HepG2 (cell line): Measurements from ENCODE around the gene OARD1. TPM values are rescaled to one million over a fixed set of nuclear protein-coding genes. Genes with fewer than 3 reads are reported as not detected.

ENCODE experiments used
- ATAC-seq: fragments of 200-7000 bp; cut with Tn5 transposase; 3 replicates; pipeline ENCODE4 v1.9.1; 2020; ENCODE audit warnings: mild to moderate bottlenecking, moderate library complexity
- BruUV-seq: library from RNA; stranded (reverse); fragments of 400-500 nt; replicated peaks from 2 replicates; lab custom pipeline; 2021; lab: Mats Ljungman, UMichigan
- CTCF ChIA-PET: fragments of 300-600 bp; formaldehyde crosslinking; extraction: SDS; loops from one replicate; lab custom pipeline; 2021; ENCODE audit warnings: low total read pairs, inconsistent platforms, low intra/inter-chr PET ratio; lab: Yijun Ruan, JAX
- POLR2A ChIA-PET: fragments of 350-600 bp; sonication (Branson Sonifier 250); formaldehyde crosslinking; loops from one replicate; lab custom pipeline; 2020; ENCODE audit warnings: antibody characterized with exemption, inconsistent platforms; lab: Yijun Ruan, JAX
- DNase-seq: peaks from one replicate; pipeline ENCODE4 v3.0.0-alpha.2; 2015; ENCODE audit warnings: low spot score
- FAIRE-seq: peaks from 3 replicates; lab custom pipeline; 2011; peaks lifted over from hg19 to GRCh38; lab: Jason Lieb, UNC
- H2AFZ ChIP-seq: one replicate; pipeline ENCODE4 v1.6.1; 2011; ENCODE audit warnings: low read length, inconsistent platforms
- H3K27ac ChIP-seq: fragments of 300-600 bp; 3 replicates; pipeline ENCODE4 v1.8.0; 2011; ENCODE audit warnings: mixed run types, mild to moderate bottlenecking, mixed read lengths, low read length, inconsistent platforms; ENCODE audit not compliant: insufficient read depth; ENCODE audit errors: extremely low read length
- H3K27me3 ChIP-seq, 2 experiments: fragments of 200-600 bp in 1 of 2; 2 replicates in 1 of 2; 3 replicates in 1 of 2; pipeline versions ENCODE4 v1.6.0 to v1.8.0; 2011; ENCODE audit warnings: low read length in 2 of 2, mild to moderate bottlenecking in 2 of 2, moderate library complexity in 2 of 2, inconsistent platforms in 1 of 2; ENCODE audit not compliant: insufficient read depth in 2 of 2, control insufficient read depth in 1 of 2
- H3K36me3 ChIP-seq, 2 experiments: fragments of 200-600 bp in 1 of 2; replicated peaks in 1 of 2; 2 replicates in 1 of 2; 3 replicates in 1 of 2; pipeline versions ENCODE4 v1.5.1 to v1.8.0; 2011; ENCODE audit warnings: low read length in 2 of 2, inconsistent platforms in 1 of 2; ENCODE audit not compliant: insufficient read depth in 2 of 2, control insufficient read depth in 1 of 2
- H3K4me1 ChIP-seq: 2 replicates; pipeline ENCODE4 v1.5.1; 2012; ENCODE audit warnings: low read length, inconsistent platforms; ENCODE audit not compliant: insufficient read depth
- H3K4me2 ChIP-seq: 2 replicates; pipeline ENCODE4 v1.6.0; 2011; ENCODE audit warnings: low read depth, low read length, inconsistent platforms
- H3K4me3 ChIP-seq, 3 experiments: fragments of 200-600 bp in 1 of 3; sonication (generic), shearing (Covaris generic) in 1 of 3; replicated peaks in 1 of 3; 2 replicates each; pipeline ENCODE4 v1.5.1; 2011 to 2016; ENCODE audit warnings: low read length in 3 of 3, inconsistent platforms in 2 of 3, low read depth in 2 of 3, mild to moderate bottlenecking in 2 of 3, control low read depth in 1 of 3, mixed read lengths in 1 of 3; ENCODE audit not compliant: insufficient read depth in 1 of 3
- H3K79me2 ChIP-seq: one replicate; pipeline ENCODE4 v1.6.1; 2011; ENCODE audit warnings: low read length, inconsistent platforms; ENCODE audit not compliant: insufficient read depth
- H3K9ac ChIP-seq: 2 replicates; pipeline ENCODE4 v1.6.0; 2011; ENCODE audit warnings: mild to moderate bottlenecking, low read depth, low read length, inconsistent platforms; ENCODE audit not compliant: insufficient read depth
- H3K9me3 ChIP-seq: 2 replicates; pipeline ENCODE4 v1.5.1; 2012; ENCODE audit warnings: mild to moderate bottlenecking, low read length
- H4K20me1 ChIP-seq: 2 replicates; pipeline ENCODE4 v1.6.0; 2011; ENCODE audit warnings: inconsistent platforms, mild to moderate bottlenecking, low read length, moderate library complexity; ENCODE audit not compliant: insufficient read depth
- ATF7 ChIP-seq, 2 experiments: fragments of 450-650 bp in 1 of 2; sonication (generic) in 1 of 2; formaldehyde crosslinking in 1 of 2; IDR thresholded peaks; 2 replicates each; pipeline versions ENCODE4 v1.4.0 to v1.6.1; 2016 to 2020; ENCODE audit warnings: antibody characterized with exemption in 1 of 2, mild to moderate bottlenecking in 1 of 2, missing genetic modification reagents in 1 of 2
- CEBPB ChIP-seq: IDR thresholded peaks from 2 replicates; pipeline ENCODE4 v1.6.1; 2011; ENCODE audit warnings: low read depth, low read length, improper control_type of control experiment, borderline replicate concordance
- HOXD1 ChIP-seq: sonication (generic); formaldehyde crosslinking; IDR thresholded peaks from 2 replicates; pipeline ENCODE4 v1.5.0; 2020; ENCODE audit warnings: missing genetic modification reagents
- RELA ChIP-seq: sonication (generic); formaldehyde crosslinking; IDR thresholded peaks from 2 replicates; pipeline ENCODE4 v1.4.0; 2020; ENCODE audit warnings: missing genetic modification reagents
- SMYD3 ChIP-seq: sonication (generic); formaldehyde crosslinking; IDR thresholded peaks from 2 replicates; pipeline ENCODE4 v1.8.1; 2023; ENCODE audit warnings: mild to moderate bottlenecking, missing genetic modification reagents
- SNAPC4 ChIP-seq: sonication (generic); formaldehyde crosslinking; IDR thresholded peaks from 2 replicates; pipeline ENCODE4 v1.4.0; 2020; ENCODE audit warnings: mild to moderate bottlenecking, missing genetic modification reagents
- ZMYM4 ChIP-seq: sonication (generic); formaldehyde crosslinking; IDR thresholded peaks from 2 replicates; pipeline ENCODE4 v1.8.1; 2023; ENCODE audit warnings: mild to moderate bottlenecking, missing genetic modification reagents
- ZNF75D ChIP-seq: sonication (generic); formaldehyde crosslinking; IDR thresholded peaks from 2 replicates; pipeline ENCODE4 v1.8.1; 2023; ENCODE audit warnings: missing genetic modification reagents, mild to moderate bottlenecking, borderline replicate concordance
- ZNF883 ChIP-seq: sonication (generic); formaldehyde crosslinking; IDR thresholded peaks from 2 replicates; pipeline ENCODE4 v1.5.1; 2020; ENCODE audit warnings: mild to moderate bottlenecking, missing genetic modification reagents; ENCODE audit errors: not compliant biosample characterization
- in situ Hi-C: cut with HindIII; loops from 2 replicates; pipeline ENCODE4 v1.10.0; 2017; ENCODE audit warnings: low pct_unique_long_range_greater_than_20kb; ENCODE audit not compliant: extremely low pct_ligation_motif_present
- intact Hi-C: fragments of 100-400 bp; cut with micrococcal nuclease; formaldehyde crosslinking; loops from one replicate; pipeline ENCODE4 v1.10.0; 2022; ENCODE audit not compliant: unreplicated experiment
- polyA plus RNA-seq, 8 experiments: library from polyadenylated mRNA; depleted of rRNA in 3 of 8; stranded (reverse) in 7 of 8; unstranded in 1 of 8; fragments of >200 nt; fragmentation: Illumina TruSeq in 4 of 8; extraction: Trizol in 4 of 8; gene quantifications; 2 replicates each; pipeline versions ENCODE4 v1.2.1 to v1.2.3, GENCODE V29; 2011 to 2016; ENCODE audit warnings: low read depth in 4 of 8, missing spikeins in 1 of 8, mixed read lengths in 1 of 8; ENCODE audit not compliant: insufficient read depth in 1 of 8
- total RNA-seq, 5 experiments: library from RNA; depleted of rRNA; stranded (reverse); fragments of >200 nt; fragmentation: Illumina TruSeq; extraction: Trizol; gene quantifications; 2 replicates each; pipeline ENCODE4 v1.2.3, GENCODE V29; 2016; ENCODE audit warnings: low read depth in 1 of 5

OARD1 gene
- total and polyA plus RNA-seq, 2 of the 13 experiments (the other 11 are each of a cell fraction or from before 2014, with no cell fraction given): 18.4 to 49.0 TPM

- no peaks in the 10 kb centered on the region for H3K27me3 ChIP-seq
- DNase-seq (no peak), ATAC-seq (no peak), FAIRE-seq (no peak)
- TF ChIP-seq SNAPC4 (CRISPR knock-in tag) (no peak), ZNF883 (CRISPR knock-in tag) (no peak), HOXD1 (no peak), CEBPB (peak; percentile 49; the same call in 1 of the 2 replicates), ATF7 (IDR thresholded peaks at IDR 0.05) (peak; percentile 84), ATF7 (CRISPR knock-in tag; IDR thresholded peaks at IDR 0.05) (no peak), RELA (no peak), ZMYM4 (CRISPR knock-in tag) (no peak), ZNF75D (no peak), SMYD3 (CRISPR knock-in tag) (no peak)
- H3K36me3 ChIP-seq: peaks cover 22 to 79% of the 10 kb centered on the region in 2 experiments
- in situ Hi-C loops: no loop called here
- H3K79me2 ChIP-seq: peaks cover 14% of the 10 kb centered on the region
- H4K20me1 ChIP-seq: no peaks in the 10 kb centered on the region; the same call in 1 of the 2 replicates
- no peaks in the 10 kb centered on the region for H3K9me3 ChIP-seq
- ChIA-PET CTCF (no interaction called here), POLR2A (no interaction called here)
- H3K27ac ChIP-seq: no peak overlapping the region
- H3K9ac ChIP-seq: no peak overlapping the region
- no TSS peak for BruUV-seq
- no peak overlapping the region for H2AFZ ChIP-seq
- no peaks in the 10 kb centered on the region for H3K4me1 ChIP-seq
- no peak overlapping the region for H3K4me2 ChIP-seq
- intact Hi-C loops: no loop called here
- no peak overlapping the region for H3K4me3 ChIP-seq
These were observed 13.0 kb upstream of the OARD1 start for GRCh38 chr6:41085182-41085581.
